Trophoblast cell (in vitro differentiated cells and primary cell): ENCODE measurements around the gene CDKAL1.

Experiments used
- DNase-seq, 2 donors: peaks; one replicate each; pipeline ENCODE4 v3.0.0-alpha.2; 2016
- H2AFZ ChIP-seq: 2 replicates; pipeline ENCODE4 v1.6.1; 2013; ENCODE audit warnings: low read length, moderate library complexity, mild to moderate bottlenecking; ENCODE audit not compliant: insufficient read depth, poor library complexity
- H2AK5ac ChIP-seq: 2 replicates; pipeline ENCODE4 v1.6.1; 2013; ENCODE audit warnings: mild to moderate bottlenecking, low read length
- H2BK120ac ChIP-seq: 2 replicates; pipeline ENCODE4 v1.6.1; 2013; ENCODE audit warnings: low read length, mild to moderate bottlenecking, moderate library complexity; ENCODE audit not compliant: insufficient read depth, poor library complexity
- H2BK12ac ChIP-seq: 2 replicates; pipeline ENCODE4 v1.6.1; 2013; ENCODE audit warnings: mild to moderate bottlenecking, low read length, moderate library complexity
- H2BK5ac ChIP-seq: 2 replicates; pipeline ENCODE4 v1.6.1; 2013; ENCODE audit warnings: low read length, low read depth, moderate library complexity, mild to moderate bottlenecking; ENCODE audit not compliant: poor library complexity
- H3K14ac ChIP-seq: 2 replicates; pipeline ENCODE4 v1.6.1; 2013; ENCODE audit warnings: mild to moderate bottlenecking, low read length
- H3K18ac ChIP-seq: 2 replicates; pipeline ENCODE4 v1.6.1; 2013; ENCODE audit warnings: mild to moderate bottlenecking, low read length
- H3K23ac ChIP-seq: 2 replicates; pipeline ENCODE4 v1.6.1; 2013; ENCODE audit warnings: low read length
- H3K27ac ChIP-seq: 2 replicates; pipeline ENCODE4 v1.5.1; 2013; ENCODE audit warnings: low read depth, mild to moderate bottlenecking, inconsistent platforms, low read length, moderate library complexity
- H3K27me3 ChIP-seq: 2 replicates; pipeline ENCODE4 v1.6.1; 2013; ENCODE audit warnings: inconsistent platforms, mild to moderate bottlenecking, low read length, moderate library complexity; ENCODE audit not compliant: insufficient read depth
- H3K36me3 ChIP-seq, 2 experiments: 1 replicate in 1 of 2; 2 replicates in 1 of 2; pipeline ENCODE4 v1.6.1; 2013; ENCODE audit warnings: low read length in 2 of 2, mild to moderate bottlenecking in 2 of 2, moderate library complexity in 1 of 2; ENCODE audit not compliant: insufficient read depth in 2 of 2, control insufficient read depth in 1 of 2
- H3K4ac ChIP-seq: 2 replicates; pipeline ENCODE4 v1.6.1; 2013; ENCODE audit warnings: low read depth, mild to moderate bottlenecking, low read length, moderate library complexity
- H3K4me1 ChIP-seq, 2 experiments: 1 replicate in 1 of 2; 2 replicates in 1 of 2; pipeline ENCODE4 v1.6.1; 2013; ENCODE audit warnings: low read length in 2 of 2, mild to moderate bottlenecking in 2 of 2, moderate library complexity in 1 of 2; ENCODE audit not compliant: insufficient read depth in 2 of 2, control insufficient read depth in 1 of 2
- H3K4me2 ChIP-seq: 2 replicates; pipeline ENCODE4 v1.6.1; 2013; ENCODE audit warnings: inconsistent platforms, mild to moderate bottlenecking, low read length, moderate library complexity
- H3K4me3 ChIP-seq: 2 replicates; pipeline ENCODE4 v1.5.1; 2013; ENCODE audit warnings: mild to moderate bottlenecking, low read depth, low read length, inconsistent platforms
- H3K79me1 ChIP-seq: one replicate; pipeline ENCODE4 v1.6.1; 2013; ENCODE audit warnings: low read length
- H3K79me2 ChIP-seq: 2 replicates; pipeline ENCODE4 v1.6.1; 2013; ENCODE audit warnings: low read length, mild to moderate bottlenecking; ENCODE audit not compliant: control insufficient read depth, insufficient read depth, poor library complexity
- H3K9ac ChIP-seq: 2 replicates; pipeline ENCODE4 v1.6.1; 2013; ENCODE audit warnings: mild to moderate bottlenecking, low read length
- H3K9me3 ChIP-seq: 2 replicates; pipeline ENCODE4 v1.6.1; 2013; ENCODE audit warnings: low read depth, mild to moderate bottlenecking, control low read depth, inconsistent platforms, low read length; ENCODE audit not compliant: insufficient read depth
- H4K12ac ChIP-seq: 2 replicates; pipeline ENCODE4 v1.6.1; 2013; ENCODE audit warnings: low read depth, mild to moderate bottlenecking, low read length, moderate library complexity
- H4K8ac ChIP-seq: 2 replicates; pipeline ENCODE4 v1.6.1; 2013; ENCODE audit warnings: low read depth, mild to moderate bottlenecking, low read length, moderate library complexity
- H4K91ac ChIP-seq: one replicate; pipeline ENCODE4 v1.6.1; 2013; ENCODE audit warnings: low read depth, mild to moderate bottlenecking, low read length, moderate library complexity
- WGBS: extraction: QIAGEN DNeasy Blood & Tissue Kit; methylation state at CpG from one replicate; pipeline ENCODE4 v1.1.7; 2013; ENCODE audit warnings: missing lambda C conversion rate; ENCODE audit not compliant: insufficient read length, insufficient coverage; ENCODE audit errors: extremely low coverage; 5-methylcytosine and 5-hydroxymethylcytosine counted together

Gene CDKAL1

DNA sequence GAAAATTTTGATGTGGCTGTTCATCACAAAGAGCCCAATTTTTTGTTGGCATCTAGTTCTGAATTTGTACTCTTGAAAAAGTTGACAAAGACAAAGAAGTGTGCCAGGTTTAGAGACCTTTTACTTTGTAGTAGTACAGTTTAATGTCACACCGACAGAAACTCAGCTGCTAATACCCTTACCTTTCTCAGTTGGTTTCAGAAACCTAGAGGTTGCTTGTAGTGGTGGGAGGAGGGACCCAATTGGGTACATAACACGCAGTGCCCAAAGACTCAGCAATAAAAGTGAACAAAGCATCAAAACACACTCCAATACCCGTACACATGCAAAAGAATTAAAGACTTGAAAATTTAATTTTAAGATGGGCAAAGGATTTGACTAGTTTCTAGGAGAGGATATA, 203.7 kb downstream of the CDKAL1 start:
- WGBS: no CpG with 5 or more reads among the region's 3 CpGs
- no peaks in the 10 kb centered on the region for H3K36me3 ChIP-seq
- H3K18ac ChIP-seq: no peak overlapping the region
- H2AFZ ChIP-seq: no peak overlapping the region
- H3K27ac ChIP-seq: no peak overlapping the region
- no peak overlapping the region for H3K4me2 ChIP-seq
- no peak overlapping the region for H3K4me3 ChIP-seq
- no peak overlapping the region for H3K23ac ChIP-seq
- H3K4ac ChIP-seq: no peak overlapping the region
- no peaks in the 10 kb centered on the region for H3K27me3 ChIP-seq
- H3K9ac ChIP-seq: no peak overlapping the region
- H2BK120ac ChIP-seq: no peak overlapping the region
- no peaks in the 10 kb centered on the region for H3K79me2 ChIP-seq
- no peak overlapping the region for H4K12ac ChIP-seq
- H2BK5ac ChIP-seq: no peak overlapping the region
- no peak overlapping the region for H3K14ac ChIP-seq
- no peak overlapping the region for H2AK5ac ChIP-seq
- H3K9me3 ChIP-seq: no peaks in the 10 kb centered on the region
- DNase-seq: no peak
- H3K4me1 ChIP-seq: no peaks in the 10 kb centered on the region
- H4K91ac ChIP-seq: no peak overlapping the region
- no peak overlapping the region for H4K8ac ChIP-seq
- no peak overlapping the region for H2BK12ac ChIP-seq
- no peaks in the 10 kb centered on the region for H3K79me1 ChIP-seq

DNA sequence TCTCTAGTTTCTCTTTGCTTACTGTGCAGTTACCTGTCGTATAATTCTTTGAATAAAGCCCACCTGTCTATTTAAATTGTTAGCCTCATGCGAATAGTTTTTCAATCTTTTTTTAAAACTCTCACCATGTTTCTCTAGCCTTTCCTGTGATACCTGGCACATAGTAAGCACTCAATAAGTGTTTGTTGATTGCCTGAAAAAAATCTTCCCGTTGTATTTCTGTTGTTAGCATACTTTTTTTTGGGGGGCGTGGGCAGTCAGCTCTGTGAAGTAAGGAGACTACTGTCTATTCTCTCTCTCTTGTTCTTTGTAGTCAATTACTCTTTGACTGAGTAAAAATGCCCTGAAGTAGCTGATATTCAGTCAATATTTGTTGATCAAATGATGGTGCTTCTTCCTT, 205.8 kb downstream of the CDKAL1 start:
- DNase-seq: no peak
- no peak overlapping the region for H3K14ac ChIP-seq

DNA sequence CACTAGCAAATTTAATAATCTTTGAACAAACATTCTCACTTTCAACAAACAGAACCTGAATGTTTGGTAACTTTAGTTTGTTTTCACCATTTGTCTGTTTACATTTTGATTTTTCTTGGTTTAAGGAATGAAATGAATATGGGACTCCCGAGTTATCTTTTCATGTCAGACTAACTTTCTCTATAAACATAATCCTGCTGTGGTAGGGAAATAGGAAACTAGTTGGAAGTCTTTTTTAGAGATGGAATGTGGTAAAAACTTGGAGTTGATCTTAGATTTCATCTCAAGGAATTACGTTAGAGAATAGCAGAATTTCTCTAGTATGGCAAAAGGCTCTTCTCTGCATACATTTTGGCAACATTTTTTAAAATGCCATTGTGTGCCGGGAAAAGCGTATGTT, 206.5 kb downstream of the CDKAL1 start:
- WGBS: no CpG with 5 or more reads among the region's 4 CpGs
- no peak overlapping the region for H3K4me3 ChIP-seq
- H3K23ac ChIP-seq: no peak overlapping the region
- H4K12ac ChIP-seq: no peak overlapping the region
- no peak overlapping the region for H4K91ac ChIP-seq
- DNase-seq: no peak
- H3K9me3 ChIP-seq: no peaks in the 10 kb centered on the region
- no peak overlapping the region for H2AFZ ChIP-seq
- no peaks in the 10 kb centered on the region for H3K27me3 ChIP-seq
- no peak overlapping the region for H3K18ac ChIP-seq
- H2BK120ac ChIP-seq: no peak overlapping the region
- H3K79me2 ChIP-seq: no peaks in the 10 kb centered on the region
- H3K4me2 ChIP-seq: no peak overlapping the region
- H4K8ac ChIP-seq: no peak overlapping the region
- H2BK12ac ChIP-seq: no peak overlapping the region
- H3K4me1 ChIP-seq: no peaks in the 10 kb centered on the region
- no peak overlapping the region for H3K14ac ChIP-seq
- no peak overlapping the region for H3K27ac ChIP-seq
- H2AK5ac ChIP-seq: no peak overlapping the region
- no peaks in the 10 kb centered on the region for H3K79me1 ChIP-seq
- no peaks in the 10 kb centered on the region for H3K36me3 ChIP-seq
- H3K4ac ChIP-seq: no peak overlapping the region
- no peak overlapping the region for H3K9ac ChIP-seq
- H2BK5ac ChIP-seq: no peak overlapping the region

More for the DNA sequence above, 205.8 kb downstream of the CDKAL1 start:
- no peaks in the 10 kb centered on the region for H3K36me3 ChIP-seq
- H3K18ac ChIP-seq: no peak overlapping the region
- no CpG with 5 or more reads among the region's 4 CpGs for WGBS
- no peak overlapping the region for H3K4me2 ChIP-seq
- no peak overlapping the region for H3K23ac ChIP-seq
- no peak overlapping the region for H2BK120ac ChIP-seq
- H3K4ac ChIP-seq: no peak overlapping the region
- no peaks in the 10 kb centered on the region for H3K79me1 ChIP-seq
- no peak overlapping the region for H3K4me3 ChIP-seq
- H2BK12ac ChIP-seq: no peak overlapping the region
- no peak overlapping the region for H3K27ac ChIP-seq
- no peak overlapping the region for H2BK5ac ChIP-seq
- no peaks in the 10 kb centered on the region for H3K9me3 ChIP-seq
- H4K91ac ChIP-seq: no peak overlapping the region
- H2AFZ ChIP-seq: no peak overlapping the region
- no peak overlapping the region for H2AK5ac ChIP-seq
- H4K12ac ChIP-seq: no peak overlapping the region
- H3K4me1 ChIP-seq: no peaks in the 10 kb centered on the region
- no peaks in the 10 kb centered on the region for H3K79me2 ChIP-seq
- H3K9ac ChIP-seq: no peak overlapping the region
- H3K27me3 ChIP-seq: no peaks in the 10 kb centered on the region
- H4K8ac ChIP-seq: no peak overlapping the region

DNA sequence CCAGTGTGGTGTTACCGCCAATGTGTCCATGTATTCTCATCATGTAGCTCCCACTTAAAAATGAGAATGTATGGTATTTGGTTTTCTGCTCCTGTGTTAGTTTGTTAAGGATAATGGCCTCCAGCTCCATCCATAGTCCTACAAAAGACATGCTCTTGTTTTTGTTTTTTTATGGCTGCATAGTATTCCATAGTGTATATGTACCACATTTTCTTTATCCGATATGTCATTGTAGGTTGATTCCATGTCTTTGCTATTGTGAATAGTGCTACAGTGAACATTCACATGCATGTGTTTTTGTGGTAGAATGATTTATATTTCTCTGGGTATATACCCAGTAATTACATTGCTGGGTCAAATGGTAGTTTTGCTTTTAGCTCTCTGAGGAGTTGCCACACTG, 207.2 kb downstream of the CDKAL1 start:
- H3K18ac ChIP-seq: no peak overlapping the region
- no peak overlapping the region for H2AK5ac ChIP-seq
- no peak overlapping the region for H3K14ac ChIP-seq
- H3K4ac ChIP-seq: no peak overlapping the region
- H3K4me3 ChIP-seq: no peak overlapping the region
- H3K9ac ChIP-seq: no peak overlapping the region
- no peak overlapping the region for H2BK120ac ChIP-seq
- no peak overlapping the region for H2AFZ ChIP-seq
- no peaks in the 10 kb centered on the region for H3K27me3 ChIP-seq
- H4K91ac ChIP-seq: no peak overlapping the region
- H2BK12ac ChIP-seq: no peak overlapping the region
- H3K23ac ChIP-seq: no peak overlapping the region
- H3K79me1 ChIP-seq: no peaks in the 10 kb centered on the region
- H3K79me2 ChIP-seq: no peaks in the 10 kb centered on the region
- H3K36me3 ChIP-seq: no peaks in the 10 kb centered on the region
- no peak for DNase-seq
- H3K9me3 ChIP-seq: no peaks in the 10 kb centered on the region
- no peaks in the 10 kb centered on the region for H3K4me1 ChIP-seq
- no peak overlapping the region for H3K27ac ChIP-seq
- no peak overlapping the region for H4K12ac ChIP-seq
- WGBS: no CpG with 5 or more reads among the region's 2 CpGs
- H2BK5ac ChIP-seq: no peak overlapping the region
- H3K4me2 ChIP-seq: no peak overlapping the region
- H4K8ac ChIP-seq: no peak overlapping the region
